ENCODE measurements around the gene SREK1. TPM values are rescaled to one million over a fixed set of nuclear protein-coding genes. Genes with fewer than 3 reads are reported as not detected.
A peak's percentile ranks its signal among the peaks of the same experiment; 100 is the strongest.
"Not testable (repeated sequence)": the region's sequence is repeated elsewhere in the genome, so short reads cannot be mapped to it uniquely, and the experiment has no call there.

Gene SREK1
- total RNA-seq, 1 experiment from 2014 or later = 180 TPM

DNA sequence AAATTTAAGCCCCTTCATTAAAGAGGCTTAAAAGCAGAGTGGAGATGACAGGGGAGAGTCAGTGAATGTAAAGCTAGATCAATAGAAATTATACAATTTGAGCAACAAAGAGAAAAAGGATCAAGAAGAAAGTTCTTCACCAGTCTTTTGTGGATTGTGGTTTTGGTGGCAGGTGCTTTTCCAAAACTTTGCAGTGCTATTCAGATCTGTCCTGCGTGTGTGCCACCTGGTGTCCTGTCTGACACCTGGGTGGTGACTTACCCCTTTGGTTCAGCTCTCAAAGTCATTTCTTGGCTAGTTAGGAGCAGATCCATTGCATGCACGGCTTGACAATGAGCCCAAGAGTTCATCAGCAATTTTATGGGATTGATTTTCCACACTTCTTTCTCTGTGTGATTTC is 69.4 kb downstream of the SREK1 start:
- Histone ChIP-seq H2AFZ (ENCODE audit: low read length) (no peak overlapping the region), H4K20me1 (ENCODE audit: insufficient read depth, low read depth, low read length) (no peaks in the 10 kb centered on the region), H3K9ac (ENCODE audit: low read length) (no peak overlapping the region)

DNA sequence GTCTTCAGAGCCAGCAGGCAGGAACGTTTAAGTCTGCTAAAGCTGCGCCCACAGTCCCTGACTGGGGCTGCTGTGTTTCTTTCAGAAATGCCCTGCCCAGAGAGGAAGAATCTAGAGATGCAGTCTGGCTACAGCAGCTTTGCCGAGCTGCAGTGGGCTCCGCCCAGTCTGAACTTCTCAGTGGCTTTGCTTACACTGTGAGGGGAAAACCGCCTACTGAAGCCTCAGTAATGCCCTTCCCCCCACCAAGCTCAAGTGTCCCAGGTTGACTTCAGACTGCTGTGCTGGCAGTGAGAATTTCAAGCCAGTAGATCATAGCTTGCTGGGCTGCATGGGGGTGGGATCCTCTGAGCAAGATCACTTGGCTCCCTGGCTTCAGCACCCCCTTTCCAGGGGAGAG is 78.4 kb downstream of the SREK1 start:
- Histone ChIP-seq H3K27me3 (ENCODE audit: low read length) (no peaks in the 10 kb centered on the region), H2AFZ (ENCODE audit: low read length) (no peak overlapping the region), H3K4me1 (ENCODE audit: low read length) (no peaks in the 10 kb centered on the region), H3K4me2 (ENCODE audit: low read depth, low read length, poor library complexity, severe bottlenecking) (no peak overlapping the region), H3K27ac (ENCODE audit: low read length) (no peak overlapping the region), H3K79me2 (ENCODE audit: low read length) (no peaks in the 10 kb centered on the region), H4K20me1 (ENCODE audit: insufficient read depth, low read depth, low read length) (no peaks in the 10 kb centered on the region), H3K9ac (ENCODE audit: low read length) (no peak overlapping the region), H3K9me3 (ENCODE audit: low read length) (no peaks in the 10 kb centered on the region), H3K36me3 (ENCODE audit: insufficient read depth, low read length) (no peaks in the 10 kb centered on the region; the same call in 1 of the 2 replicates), H3K4me3 (ENCODE audit: low read length) (no peak overlapping the region), H3K9me2 (replicated peaks; ENCODE audit: insufficient read depth, low read length) (no peaks in the 10 kb centered on the region)
- no peak for DNase-seq

More for the DNA sequence above, 69.4 kb downstream of the SREK1 start:
- DNase-seq = no peak
- no peaks in the 10 kb centered on the region for H3K36me3 ChIP-seq (ENCODE audit: insufficient read depth, low read length)
- no peaks in the 10 kb centered on the region for H3K9me2 ChIP-seq (replicated peaks; ENCODE audit: insufficient read depth, low read length)
- no peaks in the 10 kb centered on the region for H3K9me3 ChIP-seq (ENCODE audit: low read length)
- no peaks in the 10 kb centered on the region for H3K79me2 ChIP-seq (ENCODE audit: low read length)
- no peak overlapping the region for H3K4me3 ChIP-seq (ENCODE audit: low read length)
- no peaks in the 10 kb centered on the region for H3K27me3 ChIP-seq (ENCODE audit: low read length)
- no peaks in the 10 kb centered on the region for H3K4me1 ChIP-seq (ENCODE audit: low read length)
- no peak overlapping the region for H3K27ac ChIP-seq (ENCODE audit: low read length)
- no peak overlapping the region for H3K4me2 ChIP-seq (ENCODE audit: low read depth, low read length, poor library complexity, severe bottlenecking)

DNA sequence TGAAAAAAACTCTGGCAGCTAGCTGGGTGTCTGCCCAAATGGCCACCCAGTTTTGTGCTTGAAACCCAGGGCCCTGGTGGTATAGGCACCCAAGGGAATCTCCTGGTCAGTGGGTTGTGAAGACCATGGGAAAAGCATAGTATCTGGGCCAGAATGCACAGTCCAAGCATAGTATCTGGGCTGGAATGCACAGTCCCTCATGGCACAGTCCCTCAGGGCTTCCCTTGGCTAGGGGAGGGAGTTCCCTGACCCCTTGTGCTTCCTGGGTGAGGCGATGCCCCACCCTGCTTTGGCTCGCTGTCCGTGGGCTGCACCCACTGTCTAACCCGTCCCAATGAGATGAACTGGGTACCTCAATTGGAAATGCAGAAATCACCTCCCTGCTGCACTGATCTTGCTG is 78.8 kb downstream of the SREK1 start:
- H3K9me2 ChIP-seq (replicated peaks; ENCODE audit: insufficient read depth, low read length); H3K27ac ChIP-seq (ENCODE audit: low read length); H3K27me3 ChIP-seq (ENCODE audit: low read length); H3K9ac ChIP-seq (ENCODE audit: low read length); DNase-seq; H3K4me2 ChIP-seq (ENCODE audit: low read depth, low read length, poor library complexity, severe bottlenecking); H3K4me1 ChIP-seq (ENCODE audit: low read length); H3K79me2 ChIP-seq (ENCODE audit: low read length); H3K4me3 ChIP-seq (ENCODE audit: low read length); H3K36me3 ChIP-seq (ENCODE audit: insufficient read depth, low read length); H4K20me1 ChIP-seq (ENCODE audit: insufficient read depth, low read depth, low read length); H3K9me3 ChIP-seq (ENCODE audit: low read length); H2AFZ ChIP-seq (ENCODE audit: low read length): not testable (repeated sequence)

DNA sequence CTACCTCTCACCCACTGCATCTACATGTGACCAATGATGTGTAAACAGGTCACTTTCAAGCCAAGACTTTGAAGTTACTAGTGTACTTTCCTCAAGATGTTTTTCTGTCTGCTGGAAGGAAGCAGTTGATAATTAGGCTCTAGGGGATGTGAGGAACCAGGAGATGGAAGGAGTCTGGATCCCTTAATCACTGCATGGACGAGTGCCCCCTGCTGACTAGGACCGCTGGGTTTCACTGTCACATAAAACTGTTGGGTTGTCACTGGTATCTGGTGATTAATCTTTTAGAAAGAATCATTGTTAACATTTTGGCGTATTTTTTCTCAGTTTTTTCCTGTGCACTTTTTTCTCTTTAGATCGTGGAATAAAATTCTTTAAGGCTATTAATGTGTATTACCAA is 79.5 kb downstream of the SREK1 start:
- H2AFZ ChIP-seq (ENCODE audit: low read length) = no peak overlapping the region
- H3K4me1 ChIP-seq (ENCODE audit: low read length) = peaks cover 6% of the 10 kb centered on the region
- no peak overlapping the region for H3K9ac ChIP-seq (ENCODE audit: low read length)
- DNase-seq = peak; percentile 52
- no peaks in the 10 kb centered on the region for H3K9me3 ChIP-seq (ENCODE audit: low read length)
- H3K79me2 ChIP-seq (ENCODE audit: low read length) = no peaks in the 10 kb centered on the region
- no peaks in the 10 kb centered on the region; the same call in 1 of the 2 replicates for H3K36me3 ChIP-seq (ENCODE audit: insufficient read depth, low read length)
- no peaks in the 10 kb centered on the region for H4K20me1 ChIP-seq (ENCODE audit: insufficient read depth, low read depth, low read length)
- H3K9me2 ChIP-seq (replicated peaks; ENCODE audit: insufficient read depth, low read length) = no peaks in the 10 kb centered on the region
- no peaks in the 10 kb centered on the region for H3K27me3 ChIP-seq (ENCODE audit: low read length)
- H3K4me2 ChIP-seq (ENCODE audit: low read depth, low read length, poor library complexity, severe bottlenecking) = no peak overlapping the region
- H3K27ac ChIP-seq (ENCODE audit: low read length) = no peak overlapping the region
- H3K4me3 ChIP-seq (ENCODE audit: low read length) = no peak overlapping the region

DNA sequence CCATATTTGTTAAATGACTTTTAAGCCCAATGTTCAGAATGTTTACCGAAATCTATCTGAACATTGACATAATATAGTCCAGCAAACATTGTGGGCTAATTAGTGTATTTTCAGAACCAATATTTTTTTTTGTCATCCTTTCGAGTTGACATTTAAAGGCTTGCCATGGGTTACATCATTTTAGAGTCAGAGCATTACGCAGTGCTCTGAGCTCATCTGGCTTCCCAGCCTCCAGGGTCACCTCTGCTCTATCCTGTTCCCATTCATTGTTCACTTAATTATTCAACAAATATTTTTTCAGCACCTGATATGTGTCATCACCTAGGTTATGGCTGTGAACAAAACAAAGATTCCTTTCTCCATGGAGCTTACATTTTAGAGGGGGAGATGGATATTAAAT is 80.2 kb downstream of the SREK1 start:
- Histone ChIP-seq H3K27me3 (ENCODE audit: low read length) (no peaks in the 10 kb centered on the region), H3K9ac (ENCODE audit: low read length) (no peak overlapping the region), H3K4me2 (ENCODE audit: low read depth, low read length, poor library complexity, severe bottlenecking) (no peak overlapping the region), H3K4me1 (ENCODE audit: low read length) (peaks cover 6% of the 10 kb centered on the region), H3K79me2 (ENCODE audit: low read length) (no peaks in the 10 kb centered on the region), H3K9me3 (ENCODE audit: low read length) (no peaks in the 10 kb centered on the region), H3K4me3 (ENCODE audit: low read length) (no peak overlapping the region), H3K36me3 (ENCODE audit: insufficient read depth, low read length) (no peaks in the 10 kb centered on the region; the same call in 1 of the 2 replicates), H2AFZ (ENCODE audit: low read length) (no peak overlapping the region), H3K9me2 (replicated peaks; ENCODE audit: insufficient read depth, low read length) (no peaks in the 10 kb centered on the region), H4K20me1 (ENCODE audit: insufficient read depth, low read depth, low read length) (no peaks in the 10 kb centered on the region), H3K27ac (ENCODE audit: low read length) (no peak overlapping the region)
- DNase-seq = no peak

DNA sequence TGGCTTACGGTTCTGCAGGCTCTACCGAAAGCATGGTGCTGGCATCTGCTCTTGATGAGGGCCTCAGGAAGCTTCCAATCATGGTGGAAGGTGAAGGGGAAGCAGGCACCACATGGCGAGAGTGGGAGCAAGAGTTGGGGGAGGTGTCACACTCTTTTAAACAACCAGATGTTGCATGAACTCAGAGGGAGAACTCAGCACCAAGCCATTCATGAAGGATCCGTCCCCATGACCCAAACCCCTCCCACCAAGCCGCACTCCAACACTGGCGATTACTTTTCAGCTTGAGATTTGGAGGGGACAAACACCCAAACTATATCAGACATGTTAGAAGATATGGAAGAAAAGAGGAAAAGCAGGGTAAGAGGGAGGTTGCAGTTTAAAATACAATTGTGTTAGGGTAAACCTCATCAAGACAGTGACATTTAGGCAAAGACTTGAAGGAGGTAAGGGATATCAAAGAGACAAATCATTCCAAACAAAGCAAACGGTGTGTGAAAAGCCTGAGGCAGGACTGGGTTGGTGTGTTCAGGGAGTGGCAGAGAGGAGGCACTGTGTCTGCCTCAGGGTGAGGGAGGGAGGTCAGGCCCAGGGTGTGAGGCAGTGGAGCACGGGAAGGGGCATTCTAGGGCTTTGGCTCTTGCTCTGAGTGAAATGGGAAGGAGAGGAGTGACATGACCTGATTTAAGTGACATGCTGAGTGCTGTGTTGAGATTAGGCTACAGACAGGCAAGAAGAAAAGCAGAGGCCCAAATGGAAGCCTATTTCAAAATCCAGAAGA is 80.9 kb downstream of the SREK1 start:
- Histone ChIP-seq H3K9me2 (replicated peaks; ENCODE audit: insufficient read depth, low read length) (no peaks in the 10 kb centered on the region), H3K9ac (ENCODE audit: low read length) (no peak overlapping the region), H3K36me3 (ENCODE audit: insufficient read depth, low read length) (no peaks in the 10 kb centered on the region; the same call in 1 of the 2 replicates), H4K20me1 (ENCODE audit: insufficient read depth, low read depth, low read length) (no peaks in the 10 kb centered on the region), H3K27me3 (ENCODE audit: low read length) (no peaks in the 10 kb centered on the region), H3K27ac (ENCODE audit: low read length) (no peak overlapping the region), H3K4me2 (ENCODE audit: low read depth, low read length, poor library complexity, severe bottlenecking) (no peak overlapping the region), H3K4me3 (ENCODE audit: low read length) (no peak overlapping the region), H3K4me1 (ENCODE audit: low read length) (peaks cover 6% of the 10 kb centered on the region), H3K9me3 (ENCODE audit: low read length) (no peaks in the 10 kb centered on the region), H3K79me2 (ENCODE audit: low read length) (no peaks in the 10 kb centered on the region), H2AFZ (ENCODE audit: low read length) (no peak overlapping the region)
- no peak for DNase-seq

DNA sequence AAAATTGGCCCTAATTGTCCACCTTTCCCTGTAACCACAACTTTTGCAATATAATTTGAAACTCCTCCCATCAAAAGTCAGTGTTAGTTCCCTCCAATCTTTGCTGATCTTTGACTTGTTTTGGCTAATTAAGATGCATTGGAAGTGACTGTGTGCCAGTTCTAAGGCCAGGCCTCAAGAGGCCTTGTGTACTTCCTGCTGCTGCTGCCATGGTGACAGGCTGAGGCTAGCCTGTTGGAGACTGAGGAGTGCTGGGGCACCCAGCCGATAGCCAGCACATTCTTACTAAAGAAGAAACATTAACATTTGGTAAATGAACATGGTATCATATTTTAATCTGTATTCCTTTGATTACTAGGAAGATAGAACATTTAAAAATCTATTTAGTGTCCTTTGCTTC is 86.5 kb downstream of the SREK1 start:
- Histone ChIP-seq H3K36me3 (ENCODE audit: insufficient read depth, low read length) (no peaks in the 10 kb centered on the region; the same call in 1 of the 2 replicates), H3K79me2 (ENCODE audit: low read length) (no peaks in the 10 kb centered on the region), H3K9me2 (replicated peaks; ENCODE audit: insufficient read depth, low read length) (no peaks in the 10 kb centered on the region), H3K27me3 (ENCODE audit: low read length) (no peaks in the 10 kb centered on the region), H3K9me3 (ENCODE audit: low read length) (no peaks in the 10 kb centered on the region), H3K27ac (ENCODE audit: low read length) (no peak overlapping the region), H3K4me2 (ENCODE audit: low read depth, low read length, poor library complexity, severe bottlenecking) (no peak overlapping the region), H3K9ac (ENCODE audit: low read length) (no peak overlapping the region), H3K4me3 (ENCODE audit: low read length) (no peak overlapping the region), H3K4me1 (ENCODE audit: low read length) (peaks cover 6% of the 10 kb centered on the region), H2AFZ (ENCODE audit: low read length) (no peak overlapping the region), H4K20me1 (ENCODE audit: insufficient read depth, low read depth, low read length) (no peaks in the 10 kb centered on the region)
- peak; percentile 63 for DNase-seq

DNA sequence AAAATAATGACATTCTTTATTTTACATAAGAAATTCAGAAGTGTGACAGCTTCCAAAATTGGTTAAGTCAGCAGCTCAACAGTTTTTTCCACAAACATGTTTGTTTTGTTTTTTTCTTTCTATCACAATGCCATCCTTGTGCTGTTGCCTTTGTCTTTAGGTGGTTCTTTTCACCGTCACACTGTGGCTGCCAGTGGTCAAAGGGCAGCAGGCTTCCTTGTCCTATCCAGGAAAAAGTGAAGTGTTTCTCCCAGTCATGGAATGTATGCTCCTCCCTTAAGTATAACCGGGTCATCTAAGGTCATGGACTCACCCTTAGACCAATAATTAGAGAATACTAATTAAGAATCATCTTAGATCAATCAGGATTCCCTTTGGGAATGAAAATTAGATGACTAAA is 87.4 kb downstream of the SREK1 start:
- Histone ChIP-seq H2AFZ (ENCODE audit: low read length) (no peak overlapping the region), H3K9me2 (replicated peaks; ENCODE audit: insufficient read depth, low read length) (no peaks in the 10 kb centered on the region), H3K4me2 (ENCODE audit: low read depth, low read length, poor library complexity, severe bottlenecking) (no peak overlapping the region), H3K9me3 (ENCODE audit: low read length) (no peaks in the 10 kb centered on the region), H4K20me1 (ENCODE audit: insufficient read depth, low read depth, low read length) (no peaks in the 10 kb centered on the region), H3K27ac (ENCODE audit: low read length) (no peak overlapping the region), H3K36me3 (ENCODE audit: insufficient read depth, low read length) (no peaks in the 10 kb centered on the region), H3K4me3 (ENCODE audit: low read length) (no peak overlapping the region), H3K9ac (ENCODE audit: low read length) (no peak overlapping the region), H3K79me2 (ENCODE audit: low read length) (no peaks in the 10 kb centered on the region), H3K27me3 (ENCODE audit: low read length) (no peaks in the 10 kb centered on the region), H3K4me1 (ENCODE audit: low read length) (peaks cover 6% of the 10 kb centered on the region)
- DNase-seq = no peak
